ENCODE data around the gene OR4P4.

DNA sequence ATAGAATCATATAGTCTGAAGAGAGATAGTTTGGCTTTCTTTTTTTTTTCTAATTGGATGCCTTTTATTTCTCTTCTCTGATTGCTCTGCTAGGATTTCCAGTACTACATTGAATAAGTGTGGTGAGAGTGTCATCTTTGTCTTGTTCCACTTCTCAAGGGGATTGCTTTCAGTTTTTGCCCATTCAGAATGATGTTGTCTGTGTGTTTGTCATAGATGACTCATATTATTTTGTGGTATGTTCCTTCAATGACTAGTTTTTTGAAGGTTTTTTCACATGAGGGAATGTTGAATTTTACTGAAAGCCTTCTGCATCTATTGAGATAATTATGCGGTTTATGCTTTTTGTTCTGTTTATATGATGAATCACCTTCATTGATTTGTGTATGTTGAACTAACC lies 10.4 kb upstream of the OR4P4 start:
- TF ChIP-seq, protein P1, sequence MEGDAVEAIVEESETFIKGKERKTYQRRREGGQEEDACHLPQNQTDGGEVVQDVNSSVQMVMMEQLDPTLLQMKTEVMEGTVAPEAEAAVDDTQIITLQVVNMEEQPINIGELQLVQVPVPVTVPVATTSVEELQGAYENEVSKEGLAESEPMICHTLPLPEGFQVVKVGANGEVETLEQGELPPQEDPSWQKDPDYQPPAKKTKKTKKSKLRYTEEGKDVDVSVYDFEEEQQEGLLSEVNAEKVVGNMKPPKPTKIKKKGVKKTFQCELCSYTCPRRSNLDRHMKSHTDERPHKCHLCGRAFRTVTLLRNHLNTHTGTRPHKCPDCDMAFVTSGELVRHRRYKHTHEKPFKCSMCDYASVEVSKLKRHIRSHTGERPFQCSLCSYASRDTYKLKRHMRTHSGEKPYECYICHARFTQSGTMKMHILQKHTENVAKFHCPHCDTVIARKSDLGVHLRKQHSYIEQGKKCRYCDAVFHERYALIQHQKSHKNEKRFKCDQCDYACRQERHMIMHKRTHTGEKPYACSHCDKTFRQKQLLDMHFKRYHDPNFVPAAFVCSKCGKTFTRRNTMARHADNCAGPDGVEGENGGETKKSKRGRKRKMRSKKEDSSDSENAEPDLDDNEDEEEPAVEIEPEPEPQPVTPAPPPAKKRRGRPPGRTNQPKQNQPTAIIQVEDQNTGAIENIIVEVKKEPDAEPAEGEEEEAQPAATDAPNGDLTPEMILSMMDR (IDR thresholded peaks at IDR 0.05) = no peak
- no peak for TF ChIP-seq POLR2A (IDR thresholded peaks at IDR 0.05)
